Breast epithelium (tissue), 4 donors: ENCODE measurements around the gene PITRM1. TPM values are rescaled to one million over a fixed set of nuclear protein-coding genes. Genes with fewer than 3 reads are reported as not detected.
A peak's percentile ranks its signal among the peaks of the same experiment; 100 is the strongest.
"Not testable (repeated sequence)": the region's sequence is repeated elsewhere in the genome, so short reads cannot be mapped to it uniquely, and the experiment has no call there.

Experiments
- DNase-seq, 2 donors: peaks; one replicate each; pipeline ENCODE4 v3.0.0-alpha.2; 2019; ENCODE audit warnings: low spot score in 2 of 2
- H3K27ac ChIP-seq, 2 donors: fragments of 200-600 bp; sonication (generic) in 1 of 2; one replicate each; pipeline ENCODE4 v1.5.1; 2016 to 2019; ENCODE audit warnings: mild to moderate bottlenecking in 1 of 2
- H3K27me3 ChIP-seq, 2 donors: fragments of 200-600 bp; sonication (generic) in 1 of 2; one replicate each; pipeline versions ENCODE4 v1.5.1 to v1.6.0; 2017 to 2019; ENCODE audit warnings: control low read depth in 1 of 2, mild to moderate bottlenecking in 1 of 2
- H3K36me3 ChIP-seq: fragments of 200-600 bp; one replicate; pipeline ENCODE4 v1.5.1; 2019
- H3K4me1 ChIP-seq, 2 donors: fragments of 200-600 bp; sonication (generic); one replicate each; pipeline ENCODE4 v1.5.1; 2016 to 2019; ENCODE audit warnings: control low read depth in 1 of 2
- H3K4me3 ChIP-seq, 3 donors: fragments of 200-600 bp; sonication (generic); 1 replicate in 2 of 3; 2 replicates in 1 of 3; pipeline ENCODE4 v1.5.1; 2016 to 2019; ENCODE audit warnings: mild to moderate bottlenecking in 3 of 3, moderate library complexity in 2 of 3
- H3K9me3 ChIP-seq, 2 donors: fragments of 200-600 bp; sonication (generic) in 1 of 2; one replicate each; pipeline ENCODE4 v1.5.1; 2016 to 2019; ENCODE audit warnings: control low read depth in 1 of 2
- CTCF ChIP-seq, 3 donors: fragments of 450-650 bp; IDR thresholded peaks; one replicate each; pipeline ENCODE4 v1.5.1; 2016 to 2017; ENCODE audit warnings: antibody characterized with exemption in 3 of 3, mild to moderate bottlenecking in 3 of 3, moderate library complexity in 3 of 3
- POLR2A ChIP-seq: fragments of 450-650 bp; IDR thresholded peaks from one replicate; pipeline ENCODE4 v1.6.1; 2016; ENCODE audit warnings: antibody characterized with exemption, mild to moderate bottlenecking, moderate library complexity
- POLR2AphosphoS5 ChIP-seq, 3 donors: sonication (generic); formaldehyde crosslinking; IDR thresholded peaks; one replicate each; pipeline ENCODE4 v1.6.1; 2017; ENCODE audit warnings: antibody characterized with exemption in 3 of 3
- intact Hi-C: fragments of 100-400 bp; cut with DNase I; formaldehyde crosslinking; loops from one replicate; pipeline ENCODE4 v1.15.1; 2023; ENCODE audit warnings: low total_unique reads
- total RNA-seq, 3 donors: library from RNA; depleted of rRNA; stranded (reverse); fragments of >200 nt; gene quantifications; one replicate each; pipeline ENCODE4 v1.1.0, GENCODE V29; 2016

PITRM1 gene
- total RNA-seq, 3 donors from 2014 or later: 64.9 to 76.0 (median 75.8) TPM

- Histone ChIP-seq H3K9me3 (no peaks in the 10 kb centered on the region), H3K27me3 (no peaks in the 10 kb centered on the region), H3K27ac (peak overlapping the region; percentile 86 to 88), H3K4me3 (peak overlapping the region in 1 of 3 donors; percentile 47), H3K36me3 (no peaks in the 10 kb centered on the region), H3K4me1 (no peaks in the 10 kb centered on the region)
- DNase-seq: no peak
- TF ChIP-seq CTCF (IDR thresholded peaks at IDR 0.05): no peak
- no peak for TF ChIP-seq POLR2AphosphoS5 (IDR thresholded peaks at IDR 0.05)
- TF ChIP-seq POLR2A: no peak
- intact Hi-C loops: no loop called here
Measured at GRCh38 chr10:3108033-3108432, 64.5 kb downstream of the PITRM1 start.

- H3K36me3 ChIP-seq: no peaks in the 10 kb centered on the region
- peak overlapping the region in 2 of 3 donors; percentile 16 to 47 for H3K4me3 ChIP-seq
- TF ChIP-seq POLR2A (no peak), POLR2AphosphoS5 (IDR thresholded peaks at IDR 0.05) (peak in 2 of 3 donors; percentile 44 to 71)
- no peaks in the 10 kb centered on the region for H3K4me1 ChIP-seq
- no peaks in the 10 kb centered on the region for H3K27me3 ChIP-seq
- intact Hi-C loops: no loop called here
- peak; percentile 60 to 91 for DNase-seq
- peak overlapping the region; percentile 86 to 88 for H3K27ac ChIP-seq
- no peaks in the 10 kb centered on the region for H3K9me3 ChIP-seq
Measured at GRCh38 chr10:3107426-3107961, 65.1 kb downstream of the PITRM1 start.

GRCh38 chr10:3106928-3107425 lies 65.6 kb downstream of the PITRM1 start:
- no peaks in the 10 kb centered on the region for H3K36me3 ChIP-seq
- no peak for DNase-seq
- TF ChIP-seq POLR2AphosphoS5 (IDR thresholded peaks at IDR 0.05): no peak
- no peak for TF ChIP-seq CTCF (IDR thresholded peaks at IDR 0.05)
- no peak for TF ChIP-seq POLR2A
- H3K4me3 ChIP-seq: peak overlapping the region in 2 of 3 donors; percentile 16 to 47
- intact Hi-C loops: no loop called here
- H3K27ac ChIP-seq: peak overlapping the region; percentile 86 to 88
- H3K27me3 ChIP-seq: no peaks in the 10 kb centered on the region
- no peaks in the 10 kb centered on the region for H3K9me3 ChIP-seq
- no peaks in the 10 kb centered on the region for H3K4me1 ChIP-seq

GRCh38 chr10:3106328-3106727 lies 66.3 kb downstream of the PITRM1 start:
- DNase-seq, H3K4me3 ChIP-seq, H3K4me1 ChIP-seq, H3K36me3 ChIP-seq, H3K27me3 ChIP-seq, H3K27ac ChIP-seq, H3K9me3 ChIP-seq, intact Hi-C loops: not testable (repeated sequence)

GRCh38 chr10:3105905-3106304 lies 66.7 kb downstream of the PITRM1 start:
- Histone ChIP-seq H3K27ac (no peak overlapping the region), H3K9me3 (no peaks in the 10 kb centered on the region), H3K27me3 (no peaks in the 10 kb centered on the region), H3K4me1 (no peaks in the 10 kb centered on the region), H3K36me3 (no peaks in the 10 kb centered on the region), H3K4me3 (no peak overlapping the region)
- TF ChIP-seq POLR2A: no peak
- no peak for TF ChIP-seq POLR2AphosphoS5 (IDR thresholded peaks at IDR 0.05)
- no peak for TF ChIP-seq CTCF (IDR thresholded peaks at IDR 0.05)
- DNase-seq: no peak
- intact Hi-C loops: no loop called here

- H3K27me3 ChIP-seq: no peaks in the 10 kb centered on the region
- H3K9me3 ChIP-seq: no peaks in the 10 kb centered on the region
- intact Hi-C loops: no loop called here
- DNase-seq: no peak
- H3K36me3 ChIP-seq: no peaks in the 10 kb centered on the region
- no peak overlapping the region for H3K27ac ChIP-seq
- no peak overlapping the region for H3K4me3 ChIP-seq
- TF ChIP-seq POLR2AphosphoS5 (IDR thresholded peaks at IDR 0.05) (no peak), CTCF (IDR thresholded peaks at IDR 0.05) (no peak), POLR2A (no peak)
- H3K4me1 ChIP-seq: no peaks in the 10 kb centered on the region
Measured at GRCh38 chr10:3105166-3105565, 67.4 kb downstream of the PITRM1 start.
